HG02938 (cell line): ENCODE data around the gene ADAM29.
"Not testable (repeated sequence)": the region's sequence is repeated elsewhere in the genome, so short reads cannot be mapped to it uniquely, and the experiment has no call there.

Source experiments
- ATAC-seq: cut with Tn5 transposase; IDR thresholded peaks from one replicate; pipeline ENCODE4 v1.9.1; 2021; ENCODE audit warnings: mild to moderate bottlenecking, moderate library complexity; ENCODE audit not compliant: unreplicated experiment

Gene ADAM29

DNA sequence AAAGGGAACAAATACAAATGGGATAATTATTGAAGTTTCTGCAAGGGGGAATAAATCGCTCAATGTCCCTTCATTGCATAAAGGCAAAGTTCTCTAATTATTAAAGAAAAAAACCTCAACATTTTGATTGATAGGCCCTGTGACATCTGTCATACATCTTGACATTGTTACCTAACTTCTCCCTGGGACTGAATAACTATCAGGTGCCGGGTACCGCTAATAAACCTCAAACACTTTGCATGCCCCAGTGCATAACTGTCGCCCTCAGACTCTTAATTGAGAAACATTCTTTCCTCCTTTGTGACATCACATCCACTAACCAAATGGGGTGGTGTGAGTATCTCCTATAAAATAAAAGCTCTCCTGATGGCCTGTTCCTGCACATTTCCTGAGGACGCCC lies at the start of gene ADAM29:
TSS of gene ADAM29 (plus strand) at position 301 of the 400 bp plus-strand sequence. CDS start 57,168 bp downstream, outside the sequence.
- no peak for ATAC-seq

DNA sequence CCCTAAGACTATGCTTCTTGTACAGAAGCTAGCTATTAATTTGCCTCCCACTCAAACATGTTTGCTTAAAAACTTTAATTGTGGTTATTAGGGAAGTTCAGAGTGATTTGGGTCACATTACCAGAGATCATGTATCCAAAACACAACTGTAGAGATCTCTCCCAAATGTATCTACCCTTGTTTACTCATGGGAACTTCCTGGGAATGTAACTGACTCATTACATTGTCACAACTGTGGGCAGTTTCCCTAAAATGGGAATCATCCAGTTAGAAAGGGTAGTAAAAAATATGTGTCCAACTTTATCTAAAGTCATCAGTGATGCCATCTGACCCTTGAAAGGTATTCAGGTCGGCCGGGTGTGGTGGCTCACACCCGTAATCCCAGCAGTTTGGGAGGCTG lies 48.8 kb upstream of the ADAM29 start:
- no peak for ATAC-seq

DNA sequence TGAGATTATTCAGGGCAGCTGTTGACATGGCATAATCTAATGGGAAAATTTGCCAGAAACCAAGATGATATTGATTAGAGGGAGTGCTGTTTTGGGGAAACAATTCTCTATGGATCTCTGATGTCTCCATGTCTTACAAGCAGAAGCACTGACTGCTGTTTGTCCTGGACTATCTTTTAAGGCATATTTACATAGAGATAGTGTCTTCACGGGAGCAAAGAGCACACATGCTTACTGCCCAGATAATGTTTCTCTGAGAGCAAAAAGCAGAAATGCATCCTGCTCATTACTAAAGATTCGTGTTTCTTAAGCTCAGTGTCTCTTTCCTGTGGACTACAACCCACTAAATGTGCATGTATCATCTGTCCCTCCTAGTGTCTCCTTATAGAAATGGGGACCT lies 47.8 kb upstream of the ADAM29 start:
- ATAC-seq: no peak

DNA sequence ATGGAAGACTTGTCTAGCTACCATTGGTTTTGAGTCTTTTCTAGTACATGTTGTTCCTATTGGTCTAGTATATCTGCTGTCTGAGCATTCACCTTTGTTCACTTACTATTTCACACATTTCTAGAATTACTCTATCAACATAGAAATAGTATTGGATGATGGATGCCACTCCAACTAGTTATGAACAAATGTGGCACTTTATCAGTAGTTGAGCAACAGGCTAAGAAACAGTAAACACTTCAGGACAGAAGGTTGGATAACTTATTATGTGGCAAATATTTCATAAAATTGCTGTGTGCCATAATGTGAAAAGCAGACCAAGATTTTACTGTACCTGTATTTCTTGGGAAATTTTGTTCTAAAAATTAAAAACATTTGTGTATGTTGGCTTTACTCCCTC lies 46.8 kb upstream of the ADAM29 start:
- no peak for ATAC-seq

DNA sequence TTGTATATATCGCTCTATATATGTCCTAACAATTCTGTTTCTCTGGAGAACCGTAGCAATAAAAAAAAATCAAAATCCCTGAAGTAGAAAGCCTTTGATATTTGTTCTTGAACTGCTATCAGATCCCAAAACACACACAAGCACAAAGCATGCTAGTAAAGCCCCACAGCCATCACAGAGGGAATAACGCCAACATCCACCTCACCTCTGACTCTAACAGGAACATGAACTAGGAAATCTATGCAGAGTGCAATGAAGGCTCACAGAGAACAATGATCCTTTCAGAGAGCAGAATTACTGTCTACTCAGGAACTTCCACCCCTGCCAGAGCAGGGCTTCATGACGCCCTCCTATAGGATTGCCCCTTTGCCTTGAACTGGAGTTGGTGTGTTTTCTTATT lies 45.0 kb upstream of the ADAM29 start:
- ATAC-seq: not testable (repeated sequence)

DNA sequence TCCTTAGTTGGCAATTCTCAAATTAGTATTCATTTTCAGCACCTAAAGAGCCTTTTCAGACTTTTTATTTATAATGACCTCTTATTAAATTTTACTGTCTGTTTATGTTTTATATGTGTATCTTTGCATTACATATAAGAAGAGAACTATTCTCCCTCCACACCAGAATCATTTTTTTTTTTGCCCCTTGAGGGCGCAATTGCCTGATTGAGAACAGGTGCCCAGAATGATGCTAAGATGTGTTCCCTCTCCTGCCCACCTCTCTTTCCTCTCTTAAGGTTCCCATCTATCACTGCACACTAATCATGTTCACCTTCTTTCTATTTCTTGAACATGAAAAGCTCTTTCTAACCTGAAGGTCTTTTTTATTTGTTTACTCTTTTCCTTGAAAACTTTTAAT lies 44.2 kb upstream of the ADAM29 start:
- ATAC-seq: no peak

DNA sequence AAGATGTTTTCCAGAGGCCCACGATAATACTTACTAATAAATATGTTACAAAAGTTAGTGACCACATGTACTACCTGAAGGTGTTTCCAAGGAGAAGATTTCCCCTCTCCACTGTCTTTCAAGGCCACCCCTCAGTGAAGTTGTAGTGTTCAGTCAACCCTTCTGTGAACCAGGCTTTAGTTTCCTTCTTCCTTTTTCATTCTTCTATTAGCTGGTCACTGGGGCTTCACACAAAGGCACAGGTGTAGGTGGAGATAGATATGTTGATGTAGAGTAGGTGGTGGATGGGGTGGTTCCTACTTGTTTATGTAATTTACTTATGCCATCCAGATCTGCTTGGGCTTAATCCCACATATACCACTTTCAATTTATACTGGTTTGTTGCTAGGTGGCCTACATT lies 43.3 kb upstream of the ADAM29 start:
- no peak for ATAC-seq

DNA sequence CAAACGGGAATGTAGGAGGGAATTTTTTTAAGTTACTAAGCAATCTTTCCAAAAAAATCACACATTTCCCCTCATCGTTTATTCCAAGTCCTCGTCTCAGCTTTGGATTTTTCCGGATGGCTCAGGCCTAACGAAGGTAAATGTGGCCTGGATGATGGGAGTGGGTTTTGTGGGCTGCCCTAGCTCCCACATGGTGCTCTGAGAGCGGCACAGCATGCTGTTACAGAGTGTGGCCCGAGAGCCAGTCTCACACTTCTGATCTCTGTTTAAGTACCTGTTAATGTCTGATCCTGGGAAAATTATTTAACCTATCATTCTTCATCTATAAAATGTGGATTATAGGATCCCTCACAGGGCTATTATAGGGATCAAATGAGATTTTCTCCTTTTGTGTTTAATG lies 38.2 kb upstream of the ADAM29 start:
- no peak for ATAC-seq

DNA sequence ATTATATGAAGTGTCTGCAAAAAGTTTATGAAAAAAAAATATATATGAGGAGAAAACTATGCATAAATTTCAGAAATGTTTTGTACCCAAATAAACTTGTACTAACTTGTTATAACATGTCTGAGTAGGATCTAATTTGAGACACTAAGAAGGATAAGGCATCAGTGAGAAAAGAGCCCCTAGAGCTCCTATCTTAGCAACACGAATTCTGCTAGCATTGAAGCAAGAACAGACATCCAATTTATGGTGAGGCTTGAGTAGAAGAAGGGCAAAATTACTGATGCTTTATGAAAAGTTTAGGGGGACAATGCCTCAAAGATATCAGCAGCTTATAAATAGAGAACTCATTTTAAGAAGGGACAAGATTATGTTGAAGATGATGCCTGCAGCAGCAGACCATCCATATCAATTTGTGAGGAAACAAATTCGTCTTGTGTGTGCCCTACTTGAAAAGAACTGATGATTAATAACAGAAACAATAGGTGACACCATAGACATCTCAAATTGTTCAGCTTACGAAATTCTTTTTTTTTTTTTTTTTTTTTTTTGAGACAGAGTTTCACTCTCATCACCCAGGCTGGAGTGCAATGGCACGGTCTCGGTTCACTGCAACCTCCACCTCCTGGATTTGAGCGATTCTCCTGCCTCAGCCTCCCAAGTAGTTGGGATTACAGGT lies 35.7 kb upstream of the ADAM29 start:
- no peak for ATAC-seq

DNA sequence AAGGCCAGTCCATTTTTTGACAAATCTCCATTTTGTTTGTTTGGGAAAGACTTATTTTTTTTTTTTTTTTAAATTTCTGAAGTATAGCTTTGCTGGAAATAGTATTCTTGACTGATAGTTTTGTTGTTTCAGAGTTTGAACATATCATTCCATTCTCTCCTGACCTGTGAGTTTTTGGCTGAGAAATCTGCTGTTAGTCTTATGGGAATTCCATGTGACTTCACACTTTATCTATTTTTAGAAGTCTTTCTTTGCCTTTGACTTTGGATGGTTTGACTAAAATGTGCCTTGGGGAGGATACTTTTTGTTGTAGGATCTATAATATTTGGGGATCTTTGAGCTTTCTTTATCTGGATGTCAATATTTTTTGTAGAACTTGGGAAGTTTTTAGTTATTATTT lies 10.7 kb upstream of the ADAM29 start:
- no peak for ATAC-seq

DNA sequence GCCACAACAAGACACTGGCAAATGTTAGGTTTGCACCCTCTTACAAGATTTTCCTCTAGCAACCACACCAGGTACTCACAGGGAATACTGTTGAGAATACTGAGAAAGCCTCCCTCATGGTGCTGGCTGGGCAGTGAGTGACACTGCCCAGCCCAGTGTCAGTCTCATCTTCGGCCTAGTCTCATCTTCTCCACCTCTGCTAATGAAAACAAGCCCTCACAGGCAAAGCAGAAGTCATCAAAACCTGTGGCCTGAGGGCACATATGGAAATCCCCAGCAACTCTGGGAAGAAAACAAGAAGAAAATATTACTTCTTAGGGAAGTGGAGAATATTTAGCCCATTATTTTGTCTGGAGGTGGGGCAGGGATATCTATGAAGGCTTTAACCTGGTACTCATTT lies 7.9 kb upstream of the ADAM29 start:
- ATAC-seq: no peak

DNA sequence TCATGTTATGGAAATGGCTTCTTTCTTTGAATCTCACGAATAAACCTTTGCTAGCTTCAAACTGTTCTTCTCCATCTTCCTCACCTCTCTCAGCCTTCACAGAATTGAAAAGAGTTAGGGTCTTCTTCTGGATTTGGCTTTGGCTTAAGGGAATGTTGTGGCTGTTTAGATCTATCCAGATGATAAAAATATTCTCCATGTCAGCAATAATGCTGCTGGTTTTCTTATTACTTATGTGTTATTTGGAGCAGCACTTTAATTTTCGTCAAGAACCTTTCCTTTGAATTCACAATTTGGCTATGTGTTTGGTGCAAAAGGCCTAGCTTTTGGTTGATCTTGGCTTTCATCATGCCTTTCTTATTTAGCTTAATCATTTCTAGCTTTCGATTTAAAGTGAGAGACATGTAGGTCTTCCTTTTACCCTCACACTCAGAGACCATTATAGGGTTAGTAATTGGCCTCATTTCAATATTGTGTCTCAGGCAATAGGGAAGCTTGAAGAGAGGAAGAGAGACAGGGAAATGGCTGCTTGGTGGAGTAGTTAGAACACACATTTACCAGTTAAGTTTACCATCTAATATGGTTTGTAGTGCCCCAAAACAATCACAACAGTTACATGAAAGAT lies 5.1 kb upstream of the ADAM29 start:
- ATAC-seq: no peak

DNA sequence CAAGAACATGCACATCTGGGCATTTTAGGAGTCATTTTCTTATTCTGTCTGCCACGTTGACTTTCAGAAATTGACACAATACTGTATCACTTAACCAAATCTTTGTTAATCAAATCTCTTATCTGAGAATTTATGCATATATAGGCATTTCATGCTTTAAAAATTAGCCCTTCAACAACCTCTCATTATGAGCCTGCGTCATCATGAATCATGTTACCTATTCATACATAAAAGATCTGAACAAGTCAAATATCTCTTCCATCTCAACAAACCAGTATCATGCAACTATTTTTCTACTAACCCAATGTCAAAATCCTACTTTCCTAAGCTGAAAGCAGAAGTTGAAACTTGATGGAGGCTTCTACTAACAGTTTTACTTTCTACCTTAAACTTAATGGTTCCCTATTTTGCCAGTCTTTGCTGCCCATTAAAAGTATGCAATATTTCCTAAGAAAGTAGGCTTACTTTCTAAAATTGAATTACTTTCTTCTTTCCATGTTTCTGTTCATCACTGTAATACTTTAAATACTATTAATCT lies 1.8 kb downstream of the ADAM29 start:
- no peak for ATAC-seq

DNA sequence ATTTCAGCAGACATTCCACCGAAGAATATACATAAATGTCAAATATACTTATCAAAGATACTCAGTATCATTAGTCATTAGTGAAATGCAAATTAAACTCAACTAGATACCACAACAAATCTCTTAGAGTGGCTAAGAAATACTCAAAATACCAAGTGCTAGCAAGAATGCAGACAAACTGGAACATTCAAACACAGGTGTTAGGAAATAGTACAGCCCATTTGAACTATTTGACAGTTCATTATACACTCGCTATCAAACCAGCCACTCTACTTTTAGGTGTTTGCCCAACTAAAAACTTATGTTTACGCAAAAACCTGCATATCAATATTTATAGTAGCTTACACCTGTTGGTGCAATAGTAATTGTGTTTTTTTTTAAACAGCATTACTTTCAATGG lies 8.8 kb downstream of the ADAM29 start:
- ATAC-seq: no peak

DNA sequence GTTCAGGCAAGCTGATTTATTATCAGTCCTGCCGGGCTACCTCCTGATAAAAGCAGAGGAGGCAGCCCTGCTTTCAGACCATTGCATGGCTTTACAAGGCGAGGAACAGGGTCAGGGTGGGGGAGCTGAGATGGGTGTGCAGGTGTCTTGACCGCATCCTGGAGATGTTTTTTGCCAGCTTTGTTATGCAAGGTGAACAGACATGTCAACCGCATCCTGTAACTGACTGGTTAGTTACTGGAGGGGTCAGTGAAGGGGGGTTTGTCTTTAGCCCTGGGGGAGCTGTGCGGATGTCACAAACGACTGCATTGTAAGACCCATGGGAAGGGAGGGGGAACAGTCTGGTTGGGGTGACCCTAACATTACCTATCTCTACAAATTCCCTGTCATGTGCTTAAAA lies 10.0 kb downstream of the ADAM29 start:
- no peak for ATAC-seq

DNA sequence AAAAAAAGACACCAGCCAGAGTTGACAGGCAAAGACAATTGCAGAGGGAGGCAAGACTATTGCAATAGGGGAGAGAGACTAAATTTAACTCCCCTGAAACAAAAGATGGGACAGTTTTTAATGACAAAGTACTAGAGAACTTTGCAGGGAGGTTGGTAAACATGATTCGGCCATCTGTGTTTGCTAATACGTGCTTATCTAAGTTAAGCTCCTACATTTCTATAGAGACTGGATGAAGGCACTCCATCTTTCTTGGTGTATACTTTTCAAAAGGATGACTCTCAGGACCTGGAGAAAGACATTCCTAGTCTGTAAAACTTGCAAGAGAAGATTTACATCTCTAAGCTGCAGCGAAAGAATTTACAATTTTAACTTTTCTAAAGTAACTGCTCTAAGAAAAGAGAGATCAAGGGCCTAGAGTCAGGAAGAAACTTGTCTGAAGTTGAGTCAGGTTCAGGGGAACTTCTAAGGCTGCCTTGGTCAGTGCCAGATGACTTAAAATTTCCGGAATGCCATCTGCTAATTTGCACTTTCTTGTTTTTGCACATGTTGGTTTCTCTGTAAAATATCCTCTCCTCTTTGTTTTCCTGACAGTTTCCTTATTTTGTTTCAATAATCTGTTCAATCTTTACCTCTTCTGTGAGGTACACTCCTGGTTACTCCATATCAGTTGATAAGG lies 10.6 kb downstream of the ADAM29 start:
- ATAC-seq: no peak

DNA sequence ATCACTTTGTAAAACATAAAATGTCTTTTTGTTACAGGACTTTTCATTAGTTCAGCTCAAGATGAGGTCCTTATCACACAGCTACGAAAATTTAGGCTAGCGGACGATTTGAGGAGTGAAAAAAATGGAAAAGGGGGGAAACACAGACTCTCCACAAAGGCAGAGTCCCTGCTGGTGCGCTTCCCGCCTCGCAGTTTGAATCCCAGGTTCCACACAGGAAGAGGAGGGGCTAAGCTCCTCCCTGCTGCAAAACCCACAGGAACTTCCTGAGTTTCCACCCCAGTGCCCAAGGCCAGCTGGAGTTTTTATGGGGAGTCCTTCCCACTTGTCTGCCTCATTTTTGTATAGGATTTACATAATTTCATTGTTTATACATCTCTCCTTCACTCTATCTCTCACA lies 11.2 kb downstream of the ADAM29 start:
- no peak for ATAC-seq

DNA sequence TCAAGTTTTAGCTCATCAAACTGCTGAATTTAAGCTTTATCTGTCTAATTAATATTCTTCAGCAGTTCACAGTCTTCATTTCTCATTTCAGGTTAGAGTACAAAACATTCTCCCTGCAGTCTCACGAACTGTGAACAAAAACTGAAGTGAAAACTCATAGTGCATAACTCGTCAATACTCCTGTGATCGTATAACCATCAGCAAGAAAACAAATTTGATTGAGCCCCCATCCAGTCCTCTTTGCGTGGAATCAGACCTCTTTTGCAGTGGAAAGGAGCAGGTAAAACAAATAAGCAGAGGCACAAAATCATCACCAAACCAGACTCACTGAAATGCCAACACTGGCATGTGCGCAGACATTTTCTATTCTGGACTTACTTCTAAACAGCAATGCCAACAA lies 12.7 kb downstream of the ADAM29 start:
- ATAC-seq: no peak

DNA sequence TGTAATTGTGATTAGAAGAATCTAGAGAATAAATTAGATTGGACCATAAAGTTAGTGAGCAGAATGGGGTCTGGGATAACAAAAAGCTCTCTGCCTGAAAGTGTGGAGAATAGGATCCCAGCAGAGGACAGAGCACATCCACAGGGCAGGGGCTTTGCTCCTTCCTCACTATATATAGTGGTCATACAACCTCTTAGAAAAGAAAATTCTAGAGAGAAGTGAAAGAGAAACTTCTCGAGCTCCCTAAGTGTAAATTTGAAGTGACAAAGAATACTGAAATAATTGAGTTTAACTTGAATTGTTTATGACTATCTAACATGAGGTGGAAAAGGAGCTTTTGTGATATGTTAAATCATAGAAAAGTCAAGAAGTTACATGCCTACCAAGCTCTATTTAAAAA lies 14.9 kb downstream of the ADAM29 start:
- no peak for ATAC-seq

DNA sequence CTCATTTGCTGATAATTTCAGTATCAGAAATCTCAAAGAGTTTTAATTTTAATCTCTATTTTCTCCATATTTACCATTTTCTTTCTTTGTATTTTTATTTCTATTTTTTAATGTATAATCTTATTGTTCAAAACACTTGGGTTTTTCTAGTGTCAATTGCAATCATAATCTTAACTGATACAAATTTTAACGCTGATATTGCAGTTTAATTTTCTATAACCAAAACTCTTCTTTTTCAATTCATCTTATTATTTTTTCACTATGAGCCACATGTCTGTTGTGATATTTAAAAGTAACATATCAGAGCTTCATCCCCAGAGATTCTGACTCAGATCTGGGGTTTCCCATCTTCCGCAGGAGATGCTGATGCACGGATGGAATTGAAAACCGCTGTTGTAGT lies 16.2 kb downstream of the ADAM29 start:
- no peak for ATAC-seq

DNA sequence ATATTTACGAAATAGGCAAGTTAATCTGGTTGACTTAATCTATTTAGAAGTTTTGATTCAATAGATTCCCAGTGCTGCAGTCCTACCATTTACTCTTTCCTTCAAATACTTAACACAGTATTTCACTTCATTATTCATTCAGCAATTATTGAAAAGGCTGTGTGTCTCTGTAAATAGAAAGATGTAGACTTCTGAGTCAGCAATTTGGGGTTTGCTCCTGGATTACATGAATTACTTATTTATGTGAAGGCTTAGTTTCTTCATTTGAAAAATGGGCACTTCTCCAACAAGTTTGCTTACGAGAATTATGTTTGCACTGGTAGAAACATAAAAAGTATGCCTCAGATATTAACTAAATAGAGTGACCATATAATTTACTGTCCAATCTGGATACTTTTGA lies 17.4 kb downstream of the ADAM29 start:
- no peak for ATAC-seq

DNA sequence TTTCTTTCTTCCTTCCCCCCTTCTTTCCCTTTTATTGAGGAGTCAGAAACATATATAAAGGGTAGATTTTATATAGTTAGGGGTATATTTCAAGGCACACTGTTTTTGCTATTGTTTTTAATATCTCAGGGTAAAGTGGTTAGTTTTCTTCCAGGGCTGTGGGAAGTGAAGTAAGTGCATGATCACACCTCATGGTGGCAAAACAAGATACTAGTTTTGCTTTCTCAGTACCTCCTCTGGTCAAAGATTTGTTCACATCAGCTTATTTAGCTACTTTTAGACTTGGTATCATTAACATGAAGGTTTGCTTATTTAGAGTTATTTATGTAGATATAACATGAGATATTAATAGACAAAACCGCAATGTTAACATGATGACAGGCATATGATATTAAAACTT lies 21.8 kb downstream of the ADAM29 start:
- no peak for ATAC-seq
